ENCODE measurements around the gene AP3B2.

AP3B2 gene

GRCh38 chr15:82748315-82748714 lies 38.6 kb upstream of the AP3B2 start:
- no peak overlapping the region for H3K4me3 ChIP-seq (IDR thresholded peaks at IDR 0.05; ENCODE audit: insufficient read depth, low read depth, low read length)
- H3K9ac ChIP-seq = no peak overlapping the region
- peaks cover 29% of the 10 kb centered on the region for H3K79me2 ChIP-seq (ENCODE audit: insufficient read depth, low read depth)
- no peak overlapping the region for H3K27ac ChIP-seq
- H3K36me3 ChIP-seq (ENCODE audit: insufficient read depth) = no peaks in the 10 kb centered on the region; the same call in 1 of the 2 replicates
- H3K4me1 ChIP-seq (ENCODE audit: low read depth, poor library complexity, severe bottlenecking) = peaks cover 23% of the 10 kb centered on the region
- no peak overlapping the region for H2AFZ ChIP-seq (ENCODE audit: low read depth)
- H4K20me1 ChIP-seq (ENCODE audit: insufficient read depth) = no peaks in the 10 kb centered on the region; the same call in 1 of the 2 replicates
- no peak for TF ChIP-seq CTCF (conservative IDR thresholded peaks at IDR 0.05; ENCODE audit: low read depth, low read length)
- no peak overlapping the region for H3K4me2 ChIP-seq
- H3K27me3 ChIP-seq (ENCODE audit: insufficient read depth, low read depth) = no peaks in the 10 kb centered on the region

- H3K9ac ChIP-seq = no peak overlapping the region
- no peaks in the 10 kb centered on the region for H3K79me2 ChIP-seq (ENCODE audit: insufficient read depth, low read depth)
- no peaks in the 10 kb centered on the region for H3K36me3 ChIP-seq (ENCODE audit: insufficient read depth)
- H3K4me3 ChIP-seq (IDR thresholded peaks at IDR 0.05; ENCODE audit: insufficient read depth, low read depth, low read length) = no peak overlapping the region
- no peak overlapping the region for H3K27ac ChIP-seq
- no peak for TF ChIP-seq CTCF (conservative IDR thresholded peaks at IDR 0.05; ENCODE audit: low read depth, low read length)
- H3K4me1 ChIP-seq (ENCODE audit: low read depth, poor library complexity, severe bottlenecking) = no peaks in the 10 kb centered on the region
- H4K20me1 ChIP-seq (ENCODE audit: insufficient read depth) = no peaks in the 10 kb centered on the region
- no peaks in the 10 kb centered on the region for H3K27me3 ChIP-seq (ENCODE audit: insufficient read depth, low read depth)
- H3K4me2 ChIP-seq = no peak overlapping the region
- no peak overlapping the region for H2AFZ ChIP-seq (ENCODE audit: low read depth)
These were observed 34.1 kb upstream of the AP3B2 start for GRCh38 chr15:82743810-82744209.

GRCh38 chr15:82742134-82742533 lies 32.5 kb upstream of the AP3B2 start:
- no peak overlapping the region for H3K4me3 ChIP-seq (IDR thresholded peaks at IDR 0.05; ENCODE audit: insufficient read depth, low read depth, low read length)
- H3K79me2 ChIP-seq (ENCODE audit: insufficient read depth, low read depth) = no peaks in the 10 kb centered on the region
- H3K9ac ChIP-seq = no peak overlapping the region
- H3K4me1 ChIP-seq (ENCODE audit: low read depth, poor library complexity, severe bottlenecking) = no peaks in the 10 kb centered on the region
- H3K4me2 ChIP-seq = no peak overlapping the region
- H4K20me1 ChIP-seq (ENCODE audit: insufficient read depth) = no peaks in the 10 kb centered on the region
- H2AFZ ChIP-seq (ENCODE audit: low read depth) = no peak overlapping the region
- TF ChIP-seq CTCF (conservative IDR thresholded peaks at IDR 0.05; ENCODE audit: low read depth, low read length) = no peak
- no peaks in the 10 kb centered on the region for H3K36me3 ChIP-seq (ENCODE audit: insufficient read depth)
- H3K27ac ChIP-seq = no peak overlapping the region
- no peaks in the 10 kb centered on the region for H3K27me3 ChIP-seq (ENCODE audit: insufficient read depth, low read depth)

- H3K4me1 ChIP-seq (ENCODE audit: low read depth, poor library complexity, severe bottlenecking) = no peaks in the 10 kb centered on the region
- no peaks in the 10 kb centered on the region for H3K79me2 ChIP-seq (ENCODE audit: insufficient read depth, low read depth)
- TF ChIP-seq CTCF (conservative IDR thresholded peaks at IDR 0.05; ENCODE audit: low read depth, low read length) = no peak
- H3K4me2 ChIP-seq = no peak overlapping the region
- no peak overlapping the region for H3K27ac ChIP-seq
- H3K4me3 ChIP-seq (IDR thresholded peaks at IDR 0.05; ENCODE audit: insufficient read depth, low read depth, low read length) = no peak overlapping the region
- no peaks in the 10 kb centered on the region for H4K20me1 ChIP-seq (ENCODE audit: insufficient read depth)
- H2AFZ ChIP-seq (ENCODE audit: low read depth) = no peak overlapping the region
- no peak overlapping the region for H3K9ac ChIP-seq
- H3K36me3 ChIP-seq (ENCODE audit: insufficient read depth) = no peaks in the 10 kb centered on the region
- no peaks in the 10 kb centered on the region for H3K27me3 ChIP-seq (ENCODE audit: insufficient read depth, low read depth)
These were observed 29.4 kb upstream of the AP3B2 start for GRCh38 chr15:82739086-82739485.

Measured in KMS-11 (cell line).